G401.6 (cell line): ENCODE measurements around the gene OGN.
A peak's percentile ranks its signal among the peaks of the same experiment; 100 is the strongest.

Source experiments
- FAIRE-seq: peaks from 2 replicates; lab custom pipeline; 2012; peaks lifted over from hg19 to GRCh38; lab: Jason Lieb, UNC

The OGN gene

DNA sequence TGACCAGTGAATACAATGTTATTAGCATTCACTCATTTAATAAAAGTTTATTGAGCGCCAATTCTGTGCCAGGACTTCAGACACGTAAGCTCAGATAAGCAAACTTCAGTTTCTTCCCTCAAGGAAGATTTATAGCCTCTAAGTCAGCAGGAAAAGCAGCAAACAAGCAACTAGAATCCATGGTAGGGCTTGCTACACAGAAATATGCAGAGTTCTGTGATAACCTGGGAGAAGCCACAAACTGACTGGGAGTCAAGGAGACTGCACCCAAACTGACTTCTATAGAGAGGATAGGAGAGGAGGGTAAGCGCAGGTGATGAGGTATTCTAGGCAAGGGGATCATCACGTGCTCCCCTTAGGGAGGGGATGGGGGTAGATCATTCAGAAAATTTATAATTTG is 1.4 kb upstream of the OGN start:
- FAIRE-seq = no peak

- FAIRE-seq = no peak
Observed at GRCh38 chr9:92402826-92403745, 1.3 kb downstream of the OGN start.

DNA sequence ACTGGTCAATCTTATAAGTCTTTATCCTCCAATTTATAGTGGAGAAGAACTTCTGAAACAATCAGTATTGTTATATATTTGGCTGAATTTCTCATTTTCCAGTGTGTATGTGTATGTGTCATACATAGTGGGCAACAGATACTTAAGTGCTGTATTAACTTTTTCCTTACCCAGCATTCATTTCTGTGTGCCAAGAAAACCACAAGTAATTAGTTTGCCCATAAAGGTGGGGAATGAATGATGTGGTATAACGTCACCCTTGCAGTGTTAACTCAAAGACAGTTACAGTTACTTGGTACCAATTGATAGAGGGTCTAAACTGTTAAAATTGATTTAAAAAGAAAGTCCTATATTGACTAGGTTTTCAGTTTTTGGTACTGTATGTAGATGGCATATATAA is 2.0 kb downstream of the OGN start:
- FAIRE-seq = no peak

DNA sequence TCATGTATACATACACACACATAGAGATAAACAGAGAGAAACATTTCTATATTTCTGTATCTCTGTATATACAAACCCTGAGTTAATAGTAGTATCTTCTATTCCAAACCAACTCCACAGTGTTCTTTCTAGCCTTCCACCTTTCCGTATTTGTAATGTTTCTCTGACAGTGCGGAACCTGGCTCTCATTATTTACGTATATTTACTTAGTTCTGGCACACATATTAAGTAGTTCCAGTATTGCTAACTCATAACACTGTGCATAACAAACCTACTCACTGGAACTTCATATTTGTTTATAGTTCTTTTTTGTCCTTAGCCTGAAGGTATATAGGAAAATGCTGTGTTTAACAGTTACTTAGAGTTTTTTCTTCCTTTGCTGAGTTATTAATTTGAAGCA is 6.5 kb downstream of the OGN start:
- FAIRE-seq = no peak

GRCh38 chr9:92395617-92396016 is 8.8 kb downstream of the OGN start:
- no peak for FAIRE-seq

DNA sequence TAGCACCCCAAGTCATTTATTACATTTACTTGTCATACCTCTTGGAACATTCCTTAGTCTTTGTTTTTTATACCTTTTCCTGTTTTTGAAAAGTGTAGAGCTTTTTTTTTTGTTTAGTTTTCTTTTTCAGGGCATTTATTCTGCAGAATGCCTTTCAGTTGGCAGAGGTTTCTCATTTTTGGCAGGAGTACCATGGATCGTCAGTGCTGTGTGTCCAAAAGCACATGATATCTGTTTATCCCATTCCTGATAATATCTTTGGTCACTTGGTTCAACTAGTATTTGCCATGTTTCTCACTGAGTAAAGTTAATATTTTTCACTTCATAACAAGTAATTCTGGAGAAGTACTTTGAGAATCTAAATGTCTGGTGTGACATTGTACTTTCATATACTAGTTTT is 10.7 kb downstream of the OGN start:
- no peak for FAIRE-seq

DNA sequence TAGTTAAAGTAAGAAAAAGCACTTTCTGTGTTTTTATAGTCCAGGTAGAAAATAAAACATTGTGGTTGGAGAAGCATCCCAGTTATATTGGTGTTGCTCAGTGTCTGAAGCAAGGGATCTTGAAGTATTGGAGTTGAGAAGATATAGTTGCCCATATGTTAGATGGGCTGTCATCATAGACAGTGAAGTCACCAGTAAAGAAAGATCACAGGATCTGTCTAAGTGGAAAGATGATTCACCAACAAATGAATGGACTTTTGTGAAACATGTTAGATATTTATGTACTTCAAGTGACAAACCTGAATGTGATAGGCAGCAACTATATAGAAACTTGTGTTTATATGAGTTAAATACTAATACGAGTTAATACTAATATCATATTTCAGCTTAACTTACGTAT is 11.7 kb downstream of the OGN start:
- no peak for FAIRE-seq

DNA sequence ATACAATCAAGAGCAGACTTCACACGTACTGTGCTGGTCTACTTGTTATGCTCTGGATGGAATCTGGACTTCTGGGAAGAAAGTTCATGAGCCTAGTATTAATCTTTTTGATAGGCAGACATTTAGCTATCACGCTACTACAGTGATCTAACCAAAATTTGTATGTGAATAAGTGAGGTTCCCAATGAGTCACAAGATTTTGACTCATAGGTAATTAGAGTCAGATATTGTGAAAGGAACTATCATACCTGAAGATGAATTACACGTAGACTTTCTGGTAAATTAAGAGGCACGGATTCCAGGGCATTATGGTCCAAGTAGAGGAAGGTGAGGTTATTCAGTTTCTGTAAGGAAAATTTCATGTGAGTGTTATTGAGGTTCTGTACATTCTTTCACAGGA is 18.4 kb downstream of the OGN start:
- no peak for FAIRE-seq

GRCh38 chr9:92385477-92385876 is 18.9 kb downstream of the OGN start:
- FAIRE-seq = peak; percentile 39

DNA sequence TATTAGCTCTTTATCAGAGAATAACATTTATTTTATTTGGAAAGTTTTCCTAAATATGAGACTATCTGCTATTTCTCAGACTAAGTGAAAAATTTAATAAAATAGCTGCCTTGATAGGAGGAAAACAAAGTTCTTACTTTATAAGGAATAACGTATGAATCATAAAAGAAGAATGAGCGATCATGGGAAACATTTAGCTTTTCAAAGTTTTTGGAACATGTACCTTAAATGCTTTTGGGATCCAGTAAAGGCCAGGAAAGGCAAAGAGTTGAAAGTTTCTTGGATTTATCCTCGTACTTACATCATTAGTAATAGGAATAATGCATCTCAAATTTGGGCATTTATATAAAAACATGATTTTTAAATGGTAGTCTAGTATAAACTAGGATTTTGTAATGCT is 19.4 kb downstream of the OGN start:
- FAIRE-seq = no peak

GRCh38 chr9:92384375-92384774 is 20.0 kb downstream of the OGN start:
- no peak for FAIRE-seq

- peak; percentile 48 for FAIRE-seq
Observed at GRCh38 chr9:92381775-92382174, 22.6 kb downstream of the OGN start.

DNA sequence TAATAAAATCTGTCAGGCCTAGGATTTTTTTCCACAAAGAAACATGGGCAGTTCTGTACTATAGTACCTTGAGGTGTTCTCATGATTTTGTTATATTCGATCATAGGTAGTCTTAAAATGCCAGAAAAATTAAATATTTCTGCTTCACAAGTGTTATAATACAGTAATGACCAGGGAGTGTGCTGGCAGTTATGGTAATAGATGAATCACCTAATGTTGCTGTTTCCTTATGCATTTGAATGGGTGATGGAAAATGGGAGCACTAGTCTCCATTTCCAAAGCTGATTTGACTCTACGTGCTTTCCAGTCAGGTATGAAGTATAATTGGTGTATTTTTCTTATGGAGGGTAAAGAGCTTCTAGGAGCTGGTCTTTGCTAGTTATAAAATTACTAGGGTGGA is 23.8 kb downstream of the OGN start:
- FAIRE-seq = no peak

GRCh38 chr9:92378865-92379560 is 25.4 kb downstream of the OGN start:
- FAIRE-seq = no peak

- FAIRE-seq = no peak
Observed at GRCh38 chr9:92377876-92378275, 26.5 kb downstream of the OGN start.

DNA sequence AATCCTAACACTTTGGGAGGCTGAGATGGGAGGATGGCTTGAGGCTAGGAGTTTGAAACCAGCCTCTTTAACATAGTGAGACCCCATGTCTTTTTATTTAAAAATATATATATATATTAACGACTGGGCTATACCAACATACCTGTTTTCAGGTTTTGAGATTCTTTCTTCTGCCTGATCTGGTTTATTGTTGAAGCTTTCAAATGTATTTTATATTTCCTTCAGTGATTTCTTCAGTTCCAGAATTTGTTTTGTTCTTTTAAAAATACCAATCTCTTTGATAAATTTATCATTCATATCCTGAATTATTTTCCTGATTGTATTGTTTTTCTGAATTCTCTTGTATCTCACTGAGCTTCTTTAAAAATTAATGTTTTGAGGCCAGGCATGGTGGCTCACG is 31.2 kb downstream of the OGN start:
- FAIRE-seq = peak; percentile 25

DNA sequence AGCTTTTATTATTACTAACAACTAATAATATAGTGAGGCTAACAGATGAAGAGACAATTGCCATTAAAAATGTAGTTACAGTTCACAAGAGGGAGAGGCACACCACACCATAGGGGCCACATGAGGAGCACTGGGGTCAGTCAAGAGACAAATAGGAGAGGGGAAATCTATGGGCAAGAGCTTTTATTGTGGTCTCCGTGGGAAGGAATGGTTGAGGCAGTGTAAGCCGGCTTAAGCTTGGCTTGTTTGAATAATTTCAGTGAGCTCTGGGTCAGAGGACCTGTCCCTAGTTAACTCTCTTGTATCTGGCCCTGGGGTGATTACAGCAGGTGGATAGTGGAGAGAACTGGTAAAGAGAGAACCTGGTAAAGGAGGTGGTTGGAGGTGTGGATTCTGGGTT is 35.3 kb downstream of the OGN start:
- FAIRE-seq = no peak

DNA sequence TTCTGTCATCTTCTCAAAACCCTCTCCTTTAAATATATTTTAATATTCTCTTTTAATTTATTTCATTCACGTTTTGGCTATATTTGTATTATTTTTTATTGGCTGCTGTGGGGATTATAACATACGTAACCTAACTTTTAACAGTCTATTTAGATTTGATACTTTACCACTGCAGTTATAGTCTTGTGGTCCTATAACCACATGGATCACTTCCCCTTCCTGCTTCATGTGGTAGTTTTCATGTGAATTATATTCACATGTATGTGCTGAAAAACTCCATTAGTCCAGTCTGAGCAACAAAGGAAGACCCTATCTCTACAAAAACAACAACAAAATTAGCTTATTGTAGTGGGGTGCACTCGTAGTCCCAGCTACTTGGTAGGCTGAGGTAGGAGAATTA is 44.3 kb downstream of the OGN start:
- FAIRE-seq = no peak

GRCh38 chr9:92359394-92359995 is 44.9 kb downstream of the OGN start:
- FAIRE-seq = no peak

DNA sequence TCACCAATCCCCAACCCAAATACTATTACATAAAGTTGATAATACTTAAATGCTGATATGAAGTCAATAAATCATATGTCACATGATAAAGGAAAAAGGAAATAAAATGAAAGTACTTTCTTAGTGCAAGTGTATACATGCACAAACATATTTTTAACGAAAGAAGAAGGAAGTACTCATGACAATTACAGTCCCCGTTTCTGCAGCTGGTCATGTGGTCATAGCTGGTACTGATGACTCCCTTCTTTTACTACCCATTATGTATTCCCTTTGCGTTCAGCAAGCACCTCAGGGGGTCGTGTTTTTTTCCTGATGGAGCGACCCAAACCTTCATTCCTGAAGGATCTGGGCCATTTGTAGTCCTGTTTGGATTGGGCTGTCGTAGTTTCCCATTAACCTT is 51.3 kb downstream of the OGN start:
- no peak for FAIRE-seq

DNA sequence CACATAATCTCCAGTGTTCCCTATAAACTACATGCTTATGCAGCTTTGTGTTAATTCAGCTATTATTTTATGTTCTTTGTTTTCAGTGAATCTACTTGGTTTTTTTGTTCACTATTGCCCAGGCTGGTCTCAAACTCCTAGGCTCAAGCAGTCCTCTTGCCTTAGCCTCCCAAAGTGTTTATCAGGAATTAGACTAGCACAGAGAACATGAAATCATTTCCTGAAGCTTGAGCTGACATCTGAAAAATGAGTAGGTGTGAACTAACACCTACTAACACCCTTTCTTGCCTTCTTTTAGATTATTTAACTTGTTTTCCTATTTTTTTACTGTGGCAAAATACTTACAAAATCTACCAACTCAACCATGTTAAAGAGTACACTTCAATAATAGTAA is 53.6 kb downstream of the OGN start:
- FAIRE-seq = no peak

DNA sequence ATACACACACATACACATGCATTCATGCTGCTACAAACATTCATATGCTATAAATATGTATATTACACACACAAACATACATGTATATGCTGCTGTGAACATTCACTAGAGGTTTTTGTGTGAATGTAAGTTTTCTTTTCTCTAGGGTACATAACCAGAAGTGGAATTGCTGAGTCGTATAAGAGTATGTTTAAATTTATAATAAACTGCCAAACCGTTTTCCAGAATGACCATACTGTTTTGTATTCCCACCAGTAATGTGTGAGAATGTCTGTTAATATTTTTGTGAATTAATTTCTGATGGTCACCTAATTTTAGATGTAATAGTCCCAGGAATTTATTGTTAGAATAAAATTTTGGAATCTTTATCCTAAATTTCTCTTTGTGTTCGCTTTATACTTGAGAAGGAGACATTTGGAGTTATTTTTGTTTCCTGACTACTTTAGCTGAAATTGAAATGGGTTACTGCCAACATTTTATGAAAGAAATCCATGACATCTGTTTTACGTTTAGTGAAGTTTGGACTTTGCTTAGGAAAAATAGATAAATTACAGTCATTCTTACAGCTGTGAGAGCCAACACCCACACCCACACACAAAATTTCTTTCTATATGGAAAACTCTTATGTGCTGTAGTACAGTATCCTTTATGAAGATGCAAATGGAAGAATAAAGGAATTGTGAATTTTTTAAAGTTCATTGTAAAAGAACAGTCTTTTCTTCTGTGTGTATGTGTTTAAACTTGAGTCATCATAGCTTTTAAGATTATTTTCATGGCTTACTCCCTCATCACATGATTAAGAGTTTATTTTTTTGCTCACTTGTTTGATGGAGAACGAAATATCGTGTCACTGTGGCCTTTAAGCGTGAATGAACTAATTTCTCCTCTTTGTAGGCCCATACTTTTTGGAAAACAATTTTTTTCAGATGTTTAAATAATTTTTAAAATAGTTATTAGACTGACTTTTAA is 54.3 kb downstream of the OGN start:
- FAIRE-seq = no peak
